K562 (cell line): ENCODE measurements around the gene TRIM24. TPM values are rescaled to one million over a fixed set of nuclear protein-coding genes. Genes with fewer than 3 reads are reported as not detected.

Experiments
- BMI1 ChIP-seq: fragments of 150-350 bp; IDR thresholded peaks from 2 replicates; pipeline ENCODE4 v1.6.1; 2014; ENCODE audit warnings: low read length
- FOXA1 ChIP-seq: fragments of 450-650 bp; IDR thresholded peaks from 2 replicates; pipeline ENCODE4 v1.6.1; 2016; ENCODE audit warnings: mild to moderate bottlenecking, borderline replicate concordance
- KAT2B ChIP-seq: IDR thresholded peaks from one replicate; pipeline ENCODE4 v1.6.1; 2012; ENCODE audit warnings: low read depth, mild to moderate bottlenecking, control low read depth, inconsistent platforms, low read length, moderate library complexity
- MAFG ChIP-seq: fragments of 450-650 bp; conservative IDR thresholded peaks from 2 replicates; pipeline ENCODE4 v1.6.1; 2016; ENCODE audit warnings: missing genetic modification characterization, missing compliant biosample characterization
- MBD2 ChIP-seq: sonication (generic); IDR thresholded peaks from 2 replicates; pipeline ENCODE4 v1.6.1; 2016; ENCODE audit warnings: low read depth, borderline replicate concordance
- NCOA1 ChIP-seq: fragments of 450-650 bp; IDR thresholded peaks from 2 replicates; pipeline ENCODE4 v1.6.1; 2016; ENCODE audit warnings: low read depth
- PCBP1 ChIP-seq: fragments of 200-400 bp; formaldehyde crosslinking; IDR thresholded peaks from 2 replicates; pipeline ENCODE4 v1.6.1; 2018; ENCODE audit warnings: mild to moderate bottlenecking, low read depth, low read length; ENCODE audit not compliant: poor library complexity, severe bottlenecking
- PHTF2 ChIP-seq: fragments of 250-450 bp; sonication (Bioruptor Pico); IDR thresholded peaks from 2 replicates; pipeline ENCODE4 v1.5.0; 2021; ENCODE audit warnings: mild to moderate bottlenecking
- POLR2AphosphoS5 ChIP-seq: IDR thresholded peaks from 2 replicates; pipeline ENCODE4 v1.6.1; 2011; ENCODE audit warnings: mild to moderate bottlenecking, low read depth, low read length, moderate library complexity; ENCODE audit not compliant: control insufficient read depth, insufficient read depth
- SIX5 ChIP-seq, 2 experiments: IDR thresholded peaks; 2 replicates each; pipeline ENCODE4 v1.6.1; 2011; ENCODE audit warnings: low read length in 2 of 2, borderline replicate concordance in 1 of 2, low read depth in 1 of 2, mild to moderate bottlenecking in 1 of 2, moderate library complexity in 1 of 2; ENCODE audit not compliant: insufficient read depth in 1 of 2
- polyA plus RNA-seq, 8 experiments: library from polyadenylated mRNA; depleted of rRNA in 4 of 8; stranded (reverse) in 5 of 8; unstranded in 3 of 8; fragments of >200 nt; fragmentation: Nextera tagmentation in 2 of 8; fragmentation: Illumina TruSeq in 1 of 8; extraction: Ambion mirVana in 2 of 8; extraction: Trizol in 1 of 8; gene quantifications; 2 replicates each; pipeline versions ENCODE4 v1.2.1 to v1.2.3, GENCODE V29; 2011 to 2014; ENCODE audit warnings: inconsistent platforms in 1 of 8, missing spikeins in 1 of 8
- total RNA-seq, 7 experiments: library from RNA; depleted of rRNA in 6 of 7; stranded (reverse); fragments of >200 nt in 6 of 7; fragmentation: Illumina TruSeq in 2 of 7; extraction: Trizol in 2 of 7; gene quantifications; 2 replicates each; pipeline versions ENCODE4 v1.2.1 to v1.2.3, GENCODE V29; 2011 to 2021; ENCODE audit warnings: low replicate concordance in 1 of 7
- TF ChIP-seq, protein P1 (sequence below): fragments of 200-600 bp; sonication (generic); IDR thresholded peaks from one replicate; pipeline ENCODE4 v1.6.1; 2012; ENCODE audit warnings: mild to moderate bottlenecking, low read depth, low read length, inconsistent platforms

TRIM24 gene
- total and polyA plus RNA-seq, 9 of the 15 experiments (the other 6 are each of a cell fraction or from before 2014, with no cell fraction given): 13.4 to 74.0 (median 41.7) TPM

DNA sequence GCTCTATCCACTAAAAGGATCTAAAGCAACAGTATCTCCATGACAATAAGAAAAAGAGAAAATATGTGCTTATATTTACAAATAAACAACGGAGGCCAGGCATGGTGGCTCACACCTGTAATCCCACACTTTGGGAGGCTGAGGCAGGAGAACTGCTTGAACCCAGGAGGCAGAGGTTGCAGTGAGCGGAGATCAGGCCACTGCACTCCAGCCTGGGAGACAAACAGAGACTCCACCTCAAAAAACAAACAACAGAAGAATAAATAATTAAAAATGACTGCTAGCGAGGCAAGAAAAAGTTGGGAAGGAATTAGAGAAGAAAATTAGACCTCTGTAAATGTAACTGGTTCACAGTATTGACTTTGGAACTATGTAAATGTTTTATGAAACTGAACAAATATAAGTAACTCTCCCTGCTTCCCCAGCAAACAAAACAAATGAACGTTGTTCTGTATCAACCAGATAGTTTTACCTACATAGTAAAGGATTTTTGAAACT is 17.1 kb downstream of the TRIM24 start (continued):
- TF ChIP-seq, protein P1, sequence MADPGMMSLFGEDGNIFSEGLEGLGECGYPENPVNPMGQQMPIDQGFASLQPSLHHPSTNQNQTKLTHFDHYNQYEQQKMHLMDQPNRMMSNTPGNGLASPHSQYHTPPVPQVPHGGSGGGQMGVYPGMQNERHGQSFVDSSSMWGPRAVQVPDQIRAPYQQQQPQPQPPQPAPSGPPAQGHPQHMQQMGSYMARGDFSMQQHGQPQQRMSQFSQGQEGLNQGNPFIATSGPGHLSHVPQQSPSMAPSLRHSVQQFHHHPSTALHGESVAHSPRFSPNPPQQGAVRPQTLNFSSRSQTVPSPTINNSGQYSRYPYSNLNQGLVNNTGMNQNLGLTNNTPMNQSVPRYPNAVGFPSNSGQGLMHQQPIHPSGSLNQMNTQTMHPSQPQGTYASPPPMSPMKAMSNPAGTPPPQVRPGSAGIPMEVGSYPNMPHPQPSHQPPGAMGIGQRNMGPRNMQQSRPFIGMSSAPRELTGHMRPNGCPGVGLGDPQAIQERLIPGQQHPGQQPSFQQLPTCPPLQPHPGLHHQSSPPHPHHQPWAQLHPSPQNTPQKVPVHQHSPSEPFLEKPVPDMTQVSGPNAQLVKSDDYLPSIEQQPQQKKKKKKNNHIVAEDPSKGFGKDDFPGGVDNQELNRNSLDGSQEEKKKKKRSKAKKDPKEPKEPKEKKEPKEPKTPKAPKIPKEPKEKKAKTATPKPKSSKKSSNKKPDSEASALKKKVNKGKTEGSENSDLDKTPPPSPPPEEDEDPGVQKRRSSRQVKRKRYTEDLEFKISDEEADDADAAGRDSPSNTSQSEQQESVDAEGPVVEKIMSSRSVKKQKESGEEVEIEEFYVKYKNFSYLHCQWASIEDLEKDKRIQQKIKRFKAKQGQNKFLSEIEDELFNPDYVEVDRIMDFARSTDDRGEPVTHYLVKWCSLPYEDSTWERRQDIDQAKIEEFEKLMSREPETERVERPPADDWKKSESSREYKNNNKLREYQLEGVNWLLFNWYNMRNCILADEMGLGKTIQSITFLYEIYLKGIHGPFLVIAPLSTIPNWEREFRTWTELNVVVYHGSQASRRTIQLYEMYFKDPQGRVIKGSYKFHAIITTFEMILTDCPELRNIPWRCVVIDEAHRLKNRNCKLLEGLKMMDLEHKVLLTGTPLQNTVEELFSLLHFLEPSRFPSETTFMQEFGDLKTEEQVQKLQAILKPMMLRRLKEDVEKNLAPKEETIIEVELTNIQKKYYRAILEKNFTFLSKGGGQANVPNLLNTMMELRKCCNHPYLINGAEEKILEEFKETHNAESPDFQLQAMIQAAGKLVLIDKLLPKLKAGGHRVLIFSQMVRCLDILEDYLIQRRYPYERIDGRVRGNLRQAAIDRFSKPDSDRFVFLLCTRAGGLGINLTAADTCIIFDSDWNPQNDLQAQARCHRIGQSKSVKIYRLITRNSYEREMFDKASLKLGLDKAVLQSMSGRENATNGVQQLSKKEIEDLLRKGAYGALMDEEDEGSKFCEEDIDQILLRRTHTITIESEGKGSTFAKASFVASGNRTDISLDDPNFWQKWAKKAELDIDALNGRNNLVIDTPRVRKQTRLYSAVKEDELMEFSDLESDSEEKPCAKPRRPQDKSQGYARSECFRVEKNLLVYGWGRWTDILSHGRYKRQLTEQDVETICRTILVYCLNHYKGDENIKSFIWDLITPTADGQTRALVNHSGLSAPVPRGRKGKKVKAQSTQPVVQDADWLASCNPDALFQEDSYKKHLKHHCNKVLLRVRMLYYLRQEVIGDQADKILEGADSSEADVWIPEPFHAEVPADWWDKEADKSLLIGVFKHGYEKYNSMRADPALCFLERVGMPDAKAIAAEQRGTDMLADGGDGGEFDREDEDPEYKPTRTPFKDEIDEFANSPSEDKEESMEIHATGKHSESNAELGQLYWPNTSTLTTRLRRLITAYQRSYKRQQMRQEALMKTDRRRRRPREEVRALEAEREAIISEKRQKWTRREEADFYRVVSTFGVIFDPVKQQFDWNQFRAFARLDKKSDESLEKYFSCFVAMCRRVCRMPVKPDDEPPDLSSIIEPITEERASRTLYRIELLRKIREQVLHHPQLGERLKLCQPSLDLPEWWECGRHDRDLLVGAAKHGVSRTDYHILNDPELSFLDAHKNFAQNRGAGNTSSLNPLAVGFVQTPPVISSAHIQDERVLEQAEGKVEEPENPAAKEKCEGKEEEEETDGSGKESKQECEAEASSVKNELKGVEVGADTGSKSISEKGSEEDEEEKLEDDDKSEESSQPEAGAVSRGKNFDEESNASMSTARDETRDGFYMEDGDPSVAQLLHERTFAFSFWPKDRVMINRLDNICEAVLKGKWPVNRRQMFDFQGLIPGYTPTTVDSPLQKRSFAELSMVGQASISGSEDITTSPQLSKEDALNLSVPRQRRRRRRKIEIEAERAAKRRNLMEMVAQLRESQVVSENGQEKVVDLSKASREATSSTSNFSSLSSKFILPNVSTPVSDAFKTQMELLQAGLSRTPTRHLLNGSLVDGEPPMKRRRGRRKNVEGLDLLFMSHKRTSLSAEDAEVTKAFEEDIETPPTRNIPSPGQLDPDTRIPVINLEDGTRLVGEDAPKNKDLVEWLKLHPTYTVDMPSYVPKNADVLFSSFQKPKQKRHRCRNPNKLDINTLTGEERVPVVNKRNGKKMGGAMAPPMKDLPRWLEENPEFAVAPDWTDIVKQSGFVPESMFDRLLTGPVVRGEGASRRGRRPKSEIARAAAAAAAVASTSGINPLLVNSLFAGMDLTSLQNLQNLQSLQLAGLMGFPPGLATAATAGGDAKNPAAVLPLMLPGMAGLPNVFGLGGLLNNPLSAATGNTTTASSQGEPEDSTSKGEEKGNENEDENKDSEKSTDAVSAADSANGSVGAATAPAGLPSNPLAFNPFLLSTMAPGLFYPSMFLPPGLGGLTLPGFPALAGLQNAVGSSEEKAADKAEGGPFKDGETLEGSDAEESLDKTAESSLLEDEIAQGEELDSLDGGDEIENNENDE: no peak
- TF ChIP-seq MAFG (tag): no peak
- no peak for TF ChIP-seq FOXA1
- TF ChIP-seq SIX5 (IDR thresholded peaks at IDR 0.05; ENCODE audit: borderline replicate concordance in 1 of 2, insufficient read depth in 1 of 2, low read depth in 1 of 2, low read length in 2 of 2): no peak
- no peak for TF ChIP-seq NCOA1
- TF ChIP-seq BMI1: no peak
- no peak for TF ChIP-seq PCBP1
- no peak for TF ChIP-seq MBD2
- no peak for TF ChIP-seq KAT2B
- TF ChIP-seq PHTF2 (CRISPR knock-in tag): no peak
- TF ChIP-seq POLR2AphosphoS5: no peak
